Measurements from ENCODE around the gene PLCB1.

The PLCB1 gene

GRCh38 chr20:8166730-8167129 is 34.7 kb downstream of the PLCB1 start:
- H3K9me3 ChIP-seq (ENCODE audit: insufficient read depth, low read depth, low read length), result no peaks in the 10 kb centered on the region
- H2BK5ac ChIP-seq (ENCODE audit: low read depth, low read length, poor library complexity), result no peak overlapping the region
- no peaks in the 10 kb centered on the region for H3K79me1 ChIP-seq (ENCODE audit: low read length)
- no peak overlapping the region for H3K27ac ChIP-seq (ENCODE audit: low read depth, low read length)
- no peak overlapping the region for H3K4ac ChIP-seq (ENCODE audit: low read depth, low read length)
- no CpG with 5 or more reads among the region's 7 CpGs for WGBS (ENCODE audit: extremely low coverage, insufficient coverage, insufficient read length)
- no peaks in the 10 kb centered on the region for H3K4me1 ChIP-seq (ENCODE audit: control insufficient read depth in 1 of 2, insufficient read depth in 2 of 2, low read length in 2 of 2)
- no peak overlapping the region for H3K4me3 ChIP-seq (ENCODE audit: low read depth, low read length)
- no peak overlapping the region for H2BK12ac ChIP-seq (ENCODE audit: low read length)
- H3K27me3 ChIP-seq (ENCODE audit: insufficient read depth, low read length), result no peaks in the 10 kb centered on the region
- no peaks in the 10 kb centered on the region for H3K36me3 ChIP-seq (ENCODE audit: control insufficient read depth in 1 of 2, insufficient read depth in 2 of 2, low read length in 2 of 2)
- no peak overlapping the region for H4K8ac ChIP-seq (ENCODE audit: low read depth, low read length)
- H4K91ac ChIP-seq (ENCODE audit: low read depth, low read length), result no peak overlapping the region
- H3K14ac ChIP-seq (ENCODE audit: low read length), result no peak overlapping the region
- no peak overlapping the region for H2BK120ac ChIP-seq (ENCODE audit: insufficient read depth, low read length, poor library complexity)
- no peak overlapping the region for H3K23ac ChIP-seq (ENCODE audit: low read length)
- DNase-seq, result no peak
- no peak overlapping the region for H2AK5ac ChIP-seq (ENCODE audit: low read length)
- H4K12ac ChIP-seq (ENCODE audit: low read depth, low read length), result no peak overlapping the region
- no peak overlapping the region for H2AFZ ChIP-seq (ENCODE audit: insufficient read depth, low read length, poor library complexity)
- no peaks in the 10 kb centered on the region for H3K79me2 ChIP-seq (ENCODE audit: control insufficient read depth, insufficient read depth, low read length, poor library complexity)
- H3K4me2 ChIP-seq (ENCODE audit: low read length), result no peak overlapping the region
- no peak overlapping the region for H3K9ac ChIP-seq (ENCODE audit: low read length)
- no peak overlapping the region for H3K18ac ChIP-seq (ENCODE audit: low read length)

DNA sequence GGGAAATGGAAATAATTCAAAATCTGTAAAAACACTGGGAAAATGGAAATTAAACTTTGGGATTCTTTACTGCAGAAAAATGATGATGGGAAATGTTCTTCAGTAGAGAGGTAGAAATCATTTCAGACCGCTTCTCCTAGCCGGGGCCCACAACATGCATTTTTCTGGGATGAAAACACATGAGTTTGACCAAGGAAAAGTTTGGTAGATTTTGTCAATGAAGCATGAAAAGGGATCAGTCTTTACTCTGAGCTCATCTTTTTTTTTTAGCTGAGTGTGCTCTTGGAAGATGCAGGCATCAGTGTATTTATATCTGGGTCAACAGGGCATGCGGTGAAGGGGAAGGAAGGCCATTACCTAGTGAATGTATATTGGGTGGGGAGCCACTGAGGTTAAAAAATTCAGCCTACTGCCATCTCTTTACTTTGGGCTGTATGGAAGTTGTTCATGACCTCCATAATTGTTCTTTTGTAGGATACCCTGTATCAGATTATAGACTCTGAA is 36.8 kb downstream of the PLCB1 start:
- no peak overlapping the region for H2AFZ ChIP-seq (ENCODE audit: insufficient read depth, low read length, poor library complexity)
- no peak overlapping the region for H3K4me3 ChIP-seq (ENCODE audit: low read depth, low read length)
- no peak overlapping the region for H2BK120ac ChIP-seq (ENCODE audit: insufficient read depth, low read length, poor library complexity)
- H2BK12ac ChIP-seq (ENCODE audit: low read length), result no peak overlapping the region
- no peak overlapping the region for H3K23ac ChIP-seq (ENCODE audit: low read length)
- no peak overlapping the region for H3K4ac ChIP-seq (ENCODE audit: low read depth, low read length)
- no peaks in the 10 kb centered on the region for H3K79me1 ChIP-seq (ENCODE audit: low read length)
- H3K27me3 ChIP-seq (ENCODE audit: insufficient read depth, low read length), result no peaks in the 10 kb centered on the region
- no peak overlapping the region for H4K91ac ChIP-seq (ENCODE audit: low read depth, low read length)
- H3K9me3 ChIP-seq (ENCODE audit: insufficient read depth, low read depth, low read length), result no peaks in the 10 kb centered on the region
- no peak overlapping the region for H2AK5ac ChIP-seq (ENCODE audit: low read length)
- H3K14ac ChIP-seq (ENCODE audit: low read length), result no peak overlapping the region
- no peak overlapping the region for H2BK5ac ChIP-seq (ENCODE audit: low read depth, low read length, poor library complexity)
- no peak overlapping the region for H3K18ac ChIP-seq (ENCODE audit: low read length)
- no peak overlapping the region for H3K4me2 ChIP-seq (ENCODE audit: low read length)
- no peak overlapping the region for H4K8ac ChIP-seq (ENCODE audit: low read depth, low read length)
- H3K36me3 ChIP-seq (ENCODE audit: control insufficient read depth in 1 of 2, insufficient read depth in 2 of 2, low read length in 2 of 2), result no peaks in the 10 kb centered on the region
- no peak overlapping the region for H3K27ac ChIP-seq (ENCODE audit: low read depth, low read length)
- WGBS (ENCODE audit: extremely low coverage, insufficient coverage, insufficient read length), result no CpG with 5 or more reads among the region's 3 CpGs
- H3K9ac ChIP-seq (ENCODE audit: low read length), result no peak overlapping the region
- no peak overlapping the region for H4K12ac ChIP-seq (ENCODE audit: low read depth, low read length)
- no peaks in the 10 kb centered on the region for H3K4me1 ChIP-seq (ENCODE audit: control insufficient read depth in 1 of 2, insufficient read depth in 2 of 2, low read length in 2 of 2)
- no peak for DNase-seq
- H3K79me2 ChIP-seq (ENCODE audit: control insufficient read depth, insufficient read depth, low read length, poor library complexity), result no peaks in the 10 kb centered on the region

GRCh38 chr20:8170921-8171320 is 38.9 kb downstream of the PLCB1 start:
- H3K4me1 ChIP-seq (ENCODE audit: control insufficient read depth in 1 of 2, insufficient read depth in 2 of 2, low read length in 2 of 2), result no peaks in the 10 kb centered on the region
- H2AFZ ChIP-seq (ENCODE audit: insufficient read depth, low read length, poor library complexity), result no peak overlapping the region
- no peak overlapping the region for H4K12ac ChIP-seq (ENCODE audit: low read depth, low read length)
- no peaks in the 10 kb centered on the region for H3K36me3 ChIP-seq (ENCODE audit: control insufficient read depth in 1 of 2, insufficient read depth in 2 of 2, low read length in 2 of 2)
- no peak overlapping the region for H3K23ac ChIP-seq (ENCODE audit: low read length)
- H3K4me3 ChIP-seq (ENCODE audit: low read depth, low read length), result no peak overlapping the region
- no peak overlapping the region for H2BK120ac ChIP-seq (ENCODE audit: insufficient read depth, low read length, poor library complexity)
- H3K9me3 ChIP-seq (ENCODE audit: insufficient read depth, low read depth, low read length), result no peaks in the 10 kb centered on the region
- H3K14ac ChIP-seq (ENCODE audit: low read length), result no peak overlapping the region
- DNase-seq, result no peak
- H3K4ac ChIP-seq (ENCODE audit: low read depth, low read length), result no peak overlapping the region
- H3K18ac ChIP-seq (ENCODE audit: low read length), result no peak overlapping the region
- no peak overlapping the region for H2AK5ac ChIP-seq (ENCODE audit: low read length)
- H4K91ac ChIP-seq (ENCODE audit: low read depth, low read length), result no peak overlapping the region
- H3K27me3 ChIP-seq (ENCODE audit: insufficient read depth, low read length), result no peaks in the 10 kb centered on the region
- no peaks in the 10 kb centered on the region for H3K79me1 ChIP-seq (ENCODE audit: low read length)
- H2BK12ac ChIP-seq (ENCODE audit: low read length), result no peak overlapping the region
- H3K4me2 ChIP-seq (ENCODE audit: low read length), result no peak overlapping the region
- H2BK5ac ChIP-seq (ENCODE audit: low read depth, low read length, poor library complexity), result no peak overlapping the region
- no peaks in the 10 kb centered on the region for H3K79me2 ChIP-seq (ENCODE audit: control insufficient read depth, insufficient read depth, low read length, poor library complexity)
- H3K27ac ChIP-seq (ENCODE audit: low read depth, low read length), result no peak overlapping the region
- H4K8ac ChIP-seq (ENCODE audit: low read depth, low read length), result no peak overlapping the region
- WGBS (ENCODE audit: extremely low coverage, insufficient coverage, insufficient read length), result no CpG with 5 or more reads among the region's 1 CpG
- no peak overlapping the region for H3K9ac ChIP-seq (ENCODE audit: low read length)

- H3K9ac ChIP-seq (ENCODE audit: low read length), result no peak overlapping the region
- H2AK5ac ChIP-seq (ENCODE audit: low read length), result no peak overlapping the region
- peak; percentile 0 to 62 for DNase-seq
- no peaks in the 10 kb centered on the region for H3K79me1 ChIP-seq (ENCODE audit: low read length)
- no peak overlapping the region for H4K8ac ChIP-seq (ENCODE audit: low read depth, low read length)
- H3K4me3 ChIP-seq (ENCODE audit: low read depth, low read length), result no peak overlapping the region
- H3K4me1 ChIP-seq (ENCODE audit: control insufficient read depth in 1 of 2, insufficient read depth in 2 of 2, low read length in 2 of 2), result no peaks in the 10 kb centered on the region
- WGBS (ENCODE audit: extremely low coverage, insufficient coverage, insufficient read length), result no CpG with 5 or more reads among the region's 2 CpGs
- no peak overlapping the region for H3K27ac ChIP-seq (ENCODE audit: low read depth, low read length)
- H3K18ac ChIP-seq (ENCODE audit: low read length), result no peak overlapping the region
- no peak overlapping the region for H2BK12ac ChIP-seq (ENCODE audit: low read length)
- no peaks in the 10 kb centered on the region for H3K9me3 ChIP-seq (ENCODE audit: insufficient read depth, low read depth, low read length)
- no peaks in the 10 kb centered on the region for H3K79me2 ChIP-seq (ENCODE audit: control insufficient read depth, insufficient read depth, low read length, poor library complexity)
- no peaks in the 10 kb centered on the region for H3K27me3 ChIP-seq (ENCODE audit: insufficient read depth, low read length)
- no peak overlapping the region for H3K23ac ChIP-seq (ENCODE audit: low read length)
- H3K4me2 ChIP-seq (ENCODE audit: low read length), result no peak overlapping the region
- H4K91ac ChIP-seq (ENCODE audit: low read depth, low read length), result no peak overlapping the region
- H2BK5ac ChIP-seq (ENCODE audit: low read depth, low read length, poor library complexity), result no peak overlapping the region
- no peak overlapping the region for H2AFZ ChIP-seq (ENCODE audit: insufficient read depth, low read length, poor library complexity)
- H3K36me3 ChIP-seq (ENCODE audit: control insufficient read depth in 1 of 2, insufficient read depth in 2 of 2, low read length in 2 of 2), result no peaks in the 10 kb centered on the region
- no peak overlapping the region for H3K4ac ChIP-seq (ENCODE audit: low read depth, low read length)
- no peak overlapping the region for H4K12ac ChIP-seq (ENCODE audit: low read depth, low read length)
- no peak overlapping the region for H2BK120ac ChIP-seq (ENCODE audit: insufficient read depth, low read length, poor library complexity)
- no peak overlapping the region for H3K14ac ChIP-seq (ENCODE audit: low read length)
Observed at GRCh38 chr20:8172191-8172590, 40.1 kb downstream of the PLCB1 start.

Data from trophoblast cell (in vitro differentiated cells and primary cell).